ENCODE measurements around the gene GPC6. TPM values are rescaled to one million over a fixed set of nuclear protein-coding genes. Genes with fewer than 3 reads are reported as not detected.

GPC6 gene
- total RNA-seq, 3 donors from 2014 or later, result 0.03 to 0.08 TPM; not detected in 1

GRCh38 chr13:93811071-93811737 is 584.6 kb downstream of the GPC6 start:
- H3K36me3 Mint-ChIP-seq (ENCODE audit: insufficient read depth), result no peaks in the 10 kb centered on the region
- H3K4me3 Mint-ChIP-seq, result no peak overlapping the region
- no peaks in the 10 kb centered on the region for H3K4me1 Mint-ChIP-seq (ENCODE audit: low read depth)
- no peaks in the 10 kb centered on the region for H3K9me3 Mint-ChIP-seq
- ATAC-seq (no peak), DNase-seq (no peak)
- no peaks in the 10 kb centered on the region for H3K27me3 Mint-ChIP-seq (ENCODE audit: low read depth)

GRCh38 chr13:93811738-93812112 is 585.1 kb downstream of the GPC6 start:
- ATAC-seq, result no peak
- Mint-ChIP-seq H3K4me1 (ENCODE audit: low read depth) (no peaks in the 10 kb centered on the region), H3K4me3 (no peak overlapping the region), H3K27me3 (ENCODE audit: low read depth) (no peaks in the 10 kb centered on the region), H3K36me3 (ENCODE audit: insufficient read depth) (no peaks in the 10 kb centered on the region), H3K9me3 (no peaks in the 10 kb centered on the region)
- no peak for DNase-seq

- no peak for ATAC-seq
- Mint-ChIP-seq H3K27me3 (ENCODE audit: low read depth) (no peaks in the 10 kb centered on the region), H3K36me3 (ENCODE audit: insufficient read depth) (no peaks in the 10 kb centered on the region), H3K4me3 (no peak overlapping the region), H3K9me3 (no peaks in the 10 kb centered on the region), H3K4me1 (ENCODE audit: low read depth) (no peaks in the 10 kb centered on the region)
- DNase-seq, result no peak
Observed at GRCh38 chr13:93814658-93815057, 588.1 kb downstream of the GPC6 start.

GRCh38 chr13:93818345-93818744 is 591.7 kb downstream of the GPC6 start:
- Mint-ChIP-seq H3K4me1 (ENCODE audit: low read depth) (no peaks in the 10 kb centered on the region), H3K9me3 (no peaks in the 10 kb centered on the region), H3K36me3 (ENCODE audit: insufficient read depth) (no peaks in the 10 kb centered on the region), H3K4me3 (no peak overlapping the region), H3K27me3 (ENCODE audit: low read depth) (no peaks in the 10 kb centered on the region)
- DNase-seq (no peak), ATAC-seq (no peak)

- DNase-seq, result no peak
- Mint-ChIP-seq H3K36me3 (ENCODE audit: insufficient read depth) (no peaks in the 10 kb centered on the region), H3K4me3 (no peak overlapping the region), H3K27me3 (ENCODE audit: low read depth) (no peaks in the 10 kb centered on the region), H3K9me3 (no peaks in the 10 kb centered on the region), H3K4me1 (ENCODE audit: low read depth) (no peaks in the 10 kb centered on the region)
- no peak for ATAC-seq
Observed at GRCh38 chr13:93819331-93819890, 592.8 kb downstream of the GPC6 start.

GRCh38 chr13:93824286-93824685 is 597.7 kb downstream of the GPC6 start:
- H3K27me3 Mint-ChIP-seq (ENCODE audit: low read depth), result no peaks in the 10 kb centered on the region
- H3K4me1 Mint-ChIP-seq (ENCODE audit: low read depth), result no peaks in the 10 kb centered on the region
- no peaks in the 10 kb centered on the region for H3K36me3 Mint-ChIP-seq (ENCODE audit: insufficient read depth)
- DNase-seq, result no peak
- H3K9me3 Mint-ChIP-seq, result no peaks in the 10 kb centered on the region
- no peak overlapping the region for H3K4me3 Mint-ChIP-seq
- ATAC-seq, result no peak

GRCh38 chr13:93834051-93834450 is 607.4 kb downstream of the GPC6 start:
- Mint-ChIP-seq H3K9me3 (no peaks in the 10 kb centered on the region), H3K27me3 (ENCODE audit: low read depth) (no peaks in the 10 kb centered on the region), H3K36me3 (ENCODE audit: insufficient read depth) (no peaks in the 10 kb centered on the region), H3K4me3 (no peak overlapping the region), H3K4me1 (ENCODE audit: low read depth) (no peaks in the 10 kb centered on the region)
- no peak for ATAC-seq
- DNase-seq, result no peak

GRCh38 chr13:93843082-93843481 is 616.5 kb downstream of the GPC6 start:
- no peaks in the 10 kb centered on the region for H3K36me3 Mint-ChIP-seq (ENCODE audit: insufficient read depth)
- H3K27me3 Mint-ChIP-seq (ENCODE audit: low read depth), result no peaks in the 10 kb centered on the region
- H3K4me1 Mint-ChIP-seq (ENCODE audit: low read depth), result no peaks in the 10 kb centered on the region

GRCh38 chr13:93847162-93847561 is 620.6 kb downstream of the GPC6 start:
- no peak overlapping the region for H3K4me3 Mint-ChIP-seq
- no peaks in the 10 kb centered on the region for H3K9me3 Mint-ChIP-seq
- no peaks in the 10 kb centered on the region for H3K27me3 Mint-ChIP-seq (ENCODE audit: low read depth)
- H3K36me3 Mint-ChIP-seq (ENCODE audit: insufficient read depth), result no peaks in the 10 kb centered on the region
- DNase-seq, result no peak
- peak in 1 of 2 donors; percentile 50 for ATAC-seq
- no peaks in the 10 kb centered on the region for H3K4me1 Mint-ChIP-seq (ENCODE audit: low read depth)

More at GRCh38 chr13:93843082-93843481, 616.5 kb downstream of the GPC6 start:
- H3K4me3 Mint-ChIP-seq, result no peak overlapping the region
- no peaks in the 10 kb centered on the region for H3K9me3 Mint-ChIP-seq
- DNase-seq (no peak), ATAC-seq (no peak)

GRCh38 chr13:93848247-93848646 is 621.6 kb downstream of the GPC6 start:
- no peaks in the 10 kb centered on the region for H3K36me3 Mint-ChIP-seq (ENCODE audit: insufficient read depth)
- ATAC-seq (no peak), DNase-seq (no peak)
- no peaks in the 10 kb centered on the region for H3K27me3 Mint-ChIP-seq (ENCODE audit: low read depth)
- no peaks in the 10 kb centered on the region for H3K9me3 Mint-ChIP-seq
- H3K4me3 Mint-ChIP-seq, result no peak overlapping the region
- H3K4me1 Mint-ChIP-seq (ENCODE audit: low read depth), result no peaks in the 10 kb centered on the region

GRCh38 chr13:93851236-93851635 is 624.6 kb downstream of the GPC6 start:
- Mint-ChIP-seq H3K27me3 (ENCODE audit: low read depth) (peaks cover 3% of the 10 kb centered on the region), H3K36me3 (ENCODE audit: insufficient read depth) (no peaks in the 10 kb centered on the region), H3K4me1 (ENCODE audit: low read depth) (no peaks in the 10 kb centered on the region), H3K4me3 (no peak overlapping the region), H3K9me3 (no peaks in the 10 kb centered on the region)
- ATAC-seq (no peak), DNase-seq (no peak)

- Mint-ChIP-seq H3K4me3 (no peak overlapping the region), H3K27me3 (ENCODE audit: low read depth) (peaks cover 8% of the 10 kb centered on the region), H3K4me1 (ENCODE audit: low read depth) (no peaks in the 10 kb centered on the region), H3K9me3 (no peaks in the 10 kb centered on the region), H3K36me3 (ENCODE audit: insufficient read depth) (no peaks in the 10 kb centered on the region)
- ATAC-seq (no peak), DNase-seq (no peak)
Observed at GRCh38 chr13:93853912-93854311, 627.3 kb downstream of the GPC6 start.

- ATAC-seq (no peak), DNase-seq (no peak)
- Mint-ChIP-seq H3K4me1 (ENCODE audit: low read depth) (no peaks in the 10 kb centered on the region), H3K36me3 (ENCODE audit: insufficient read depth) (no peaks in the 10 kb centered on the region), H3K27me3 (ENCODE audit: low read depth) (peaks cover 8% of the 10 kb centered on the region), H3K9me3 (no peaks in the 10 kb centered on the region), H3K4me3 (no peak overlapping the region)
Observed at GRCh38 chr13:93857126-93857525, 630.5 kb downstream of the GPC6 start.

- no peaks in the 10 kb centered on the region for H3K9me3 Mint-ChIP-seq
- peaks cover 8% of the 10 kb centered on the region for H3K27me3 Mint-ChIP-seq (ENCODE audit: low read depth)
- no peak for DNase-seq
- H3K36me3 Mint-ChIP-seq (ENCODE audit: insufficient read depth), result no peaks in the 10 kb centered on the region
- ATAC-seq, result no peak
- no peak overlapping the region for H3K4me3 Mint-ChIP-seq
- H3K4me1 Mint-ChIP-seq (ENCODE audit: low read depth), result no peaks in the 10 kb centered on the region
Observed at GRCh38 chr13:93859716-93860115, 633.1 kb downstream of the GPC6 start.

- ATAC-seq (no peak), DNase-seq (no peak)
- no peaks in the 10 kb centered on the region for H3K36me3 Mint-ChIP-seq (ENCODE audit: insufficient read depth)
- H3K27me3 Mint-ChIP-seq (ENCODE audit: low read depth), result peaks cover 5% of the 10 kb centered on the region
- H3K9me3 Mint-ChIP-seq, result no peaks in the 10 kb centered on the region
- H3K4me3 Mint-ChIP-seq, result no peak overlapping the region
- H3K4me1 Mint-ChIP-seq (ENCODE audit: low read depth), result no peaks in the 10 kb centered on the region
Observed at GRCh38 chr13:93861818-93862217, 635.2 kb downstream of the GPC6 start.
